NCI-H1105 (cell line): ENCODE results near the gene UBE2U.
"Not testable (repeated sequence)": the region's sequence is repeated elsewhere in the genome, so short reads cannot be mapped to it uniquely, and the experiment has no call there.

ENCODE experiments used
- DNase-seq: peaks from one replicate; lab custom pipeline; 2025; lab: John Stamatoyannopoulos, UW

UBE2U gene

DNA sequence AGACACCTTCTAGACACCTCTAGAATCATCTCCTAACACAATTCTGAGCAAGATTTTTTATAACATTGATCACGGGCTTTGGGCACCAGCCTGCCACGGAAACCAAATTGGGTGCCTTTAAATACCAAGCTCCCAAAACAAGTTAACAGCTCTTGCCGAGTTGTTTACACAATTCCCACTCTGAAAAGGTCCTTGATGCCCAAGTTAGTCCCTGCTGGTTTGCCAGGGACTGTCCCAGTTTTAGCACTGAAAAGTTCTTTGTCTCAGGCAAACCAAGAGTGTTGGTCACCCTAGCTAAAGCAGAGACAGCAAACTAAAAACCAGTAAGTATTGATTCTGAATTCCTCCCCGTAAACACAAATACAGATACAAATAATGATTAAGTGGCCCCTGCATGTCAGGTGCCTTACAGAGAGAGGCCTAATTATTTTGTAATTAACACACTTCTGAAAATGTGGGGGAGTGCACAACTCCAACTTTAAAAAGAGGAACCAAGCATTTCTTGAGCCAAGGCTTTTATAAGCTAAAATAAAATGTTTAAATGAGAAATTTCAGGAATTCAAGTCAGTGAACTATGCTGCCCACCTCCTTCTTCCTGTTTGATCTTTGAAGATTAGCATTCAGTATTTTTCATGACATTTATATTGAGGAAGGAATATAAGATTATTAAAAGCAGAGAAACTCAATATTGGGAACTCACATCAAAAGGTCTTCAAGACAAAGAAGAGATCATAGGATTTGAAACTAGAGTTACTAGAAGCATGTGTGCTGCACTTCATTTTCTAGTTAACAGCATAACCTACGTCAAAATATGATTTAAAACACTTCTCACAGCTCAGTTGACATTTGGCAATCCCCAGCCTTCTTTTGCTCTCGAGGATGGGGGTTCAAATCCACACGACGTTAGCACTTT is 9.0 kb upstream of the UBE2U start:
- no peak for DNase-seq

DNA sequence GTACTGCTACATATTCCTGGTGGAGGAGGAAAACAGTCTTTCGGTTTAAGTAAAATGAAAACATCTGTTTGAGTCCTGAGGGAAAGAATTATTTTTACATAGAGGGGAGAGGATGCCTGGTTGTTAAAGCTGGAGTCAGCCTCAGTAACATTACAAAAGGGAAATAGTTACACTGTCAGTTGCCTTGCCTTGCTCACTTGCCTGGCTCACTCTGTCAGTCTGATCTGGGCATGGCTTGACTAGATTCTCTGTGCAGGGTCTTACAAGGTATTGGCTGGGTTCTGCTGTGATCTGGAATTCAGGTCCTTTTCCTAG is 8.4 kb upstream of the UBE2U start:
- no peak for DNase-seq

DNA sequence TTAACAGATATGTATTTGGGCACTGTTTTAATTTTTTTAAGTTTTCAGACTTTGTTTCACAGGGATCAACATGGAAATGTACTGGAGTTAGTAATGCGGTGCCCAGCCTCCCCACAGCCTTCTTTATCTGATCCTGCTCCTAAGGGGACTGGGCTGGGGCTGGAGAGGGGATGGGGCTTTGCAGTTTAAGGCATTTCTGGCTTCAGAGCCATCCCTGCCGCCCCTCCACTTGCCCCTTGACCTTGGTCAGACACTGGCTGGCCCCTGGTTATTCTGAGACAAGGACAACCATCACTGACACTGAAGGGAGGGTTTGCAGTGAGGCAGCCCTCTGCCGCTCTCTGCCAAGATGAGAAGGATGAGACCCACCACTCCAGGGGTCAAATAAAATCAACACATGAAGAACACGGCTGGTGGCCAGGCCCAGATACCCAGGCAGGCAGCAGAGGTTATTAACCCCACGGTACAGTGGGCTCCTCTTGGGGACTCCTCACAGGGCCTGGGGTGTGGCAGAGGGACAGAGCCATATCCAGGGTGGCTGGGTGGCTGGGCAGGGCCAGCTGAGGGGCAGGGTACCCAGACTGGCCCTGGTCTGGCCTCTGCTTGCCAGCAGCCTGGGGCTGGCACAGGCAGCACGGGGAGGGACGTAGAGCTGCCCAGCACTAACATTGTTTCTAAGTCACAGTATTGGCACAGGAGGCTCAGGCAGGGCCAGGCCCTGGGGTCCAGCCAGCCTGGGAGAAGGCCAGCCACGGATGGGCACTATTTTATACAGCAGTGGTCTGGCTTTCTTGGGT is 7.2 kb upstream of the UBE2U start:
- no peak for DNase-seq

DNA sequence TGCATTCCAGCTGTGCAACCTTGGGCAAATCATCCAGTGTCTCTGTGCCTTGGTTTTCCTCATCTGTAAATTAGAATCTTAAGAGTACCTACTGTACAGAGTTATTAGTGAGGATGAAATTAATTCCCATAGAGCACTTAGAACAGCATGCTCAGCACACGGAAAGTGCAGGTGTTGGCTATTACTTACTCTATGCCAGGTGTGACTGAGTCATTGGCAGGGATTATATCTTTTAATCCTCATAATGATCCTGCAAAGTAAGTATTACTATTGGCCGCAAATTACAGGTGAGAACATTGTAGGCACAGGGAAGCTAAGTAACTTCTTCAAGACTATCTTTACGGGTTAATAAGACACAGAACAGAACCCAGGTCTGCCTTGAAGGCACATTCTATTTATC is 6.3 kb upstream of the UBE2U start:
- DNase-seq = no peak

DNA sequence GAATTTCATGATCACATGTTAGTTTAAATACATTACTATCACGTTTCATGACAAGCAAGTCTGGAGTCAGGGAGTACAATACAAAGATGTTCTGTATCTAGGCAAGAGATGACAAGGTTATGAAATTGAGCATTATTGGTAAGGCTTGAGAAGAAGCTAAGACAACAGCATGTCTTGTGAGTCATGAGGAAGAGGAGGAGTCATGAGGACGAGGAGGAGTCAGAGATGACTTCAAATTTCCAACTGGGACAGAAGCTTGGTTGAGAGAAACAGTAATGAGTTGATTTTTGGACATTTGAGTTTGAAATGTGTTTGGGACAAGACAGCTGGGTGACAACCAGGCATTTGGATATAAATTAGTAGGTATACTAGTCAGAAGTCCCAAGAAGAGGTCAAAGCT is 4.3 kb upstream of the UBE2U start:
- no peak for DNase-seq

DNA sequence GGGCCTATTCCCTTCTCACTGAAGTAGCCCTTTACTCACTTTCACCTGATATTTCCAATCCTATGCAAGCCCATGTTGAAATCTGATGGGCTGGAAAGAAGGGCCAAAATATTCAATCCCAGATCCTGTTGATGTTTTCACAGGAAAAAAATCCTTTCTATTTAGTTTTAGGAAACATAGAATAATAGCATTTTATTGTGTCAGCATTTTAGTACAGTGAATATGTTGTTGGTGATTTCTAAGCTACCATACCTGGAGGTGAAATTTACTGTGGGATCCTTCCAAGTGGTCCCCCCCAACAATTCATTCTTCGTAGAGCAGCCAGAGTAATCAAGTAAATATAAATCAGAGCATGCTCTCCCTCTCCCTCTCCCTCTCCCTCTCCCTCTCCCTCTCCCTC is 3.4 kb upstream of the UBE2U start:
- no peak for DNase-seq

DNA sequence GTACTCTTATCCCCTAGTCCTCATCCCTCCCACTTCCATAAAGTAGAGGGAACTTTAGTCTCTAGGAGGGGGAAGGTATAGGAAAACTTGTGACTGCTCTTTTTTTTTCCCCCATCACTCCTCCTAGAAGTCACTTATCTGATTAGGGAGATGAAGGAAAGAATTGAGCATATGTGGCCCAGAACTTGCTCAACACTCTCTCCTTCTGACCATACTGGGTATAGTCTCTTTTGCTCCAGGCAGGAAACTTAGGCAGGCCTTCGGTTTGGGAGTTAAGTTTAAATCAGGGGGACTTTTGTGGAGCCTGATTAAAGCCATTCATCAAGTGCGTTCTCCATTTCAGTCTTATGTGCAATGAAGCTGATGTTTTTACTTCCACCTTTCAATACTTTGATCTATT is 5.8 kb downstream of the UBE2U start:
- no peak for DNase-seq

DNA sequence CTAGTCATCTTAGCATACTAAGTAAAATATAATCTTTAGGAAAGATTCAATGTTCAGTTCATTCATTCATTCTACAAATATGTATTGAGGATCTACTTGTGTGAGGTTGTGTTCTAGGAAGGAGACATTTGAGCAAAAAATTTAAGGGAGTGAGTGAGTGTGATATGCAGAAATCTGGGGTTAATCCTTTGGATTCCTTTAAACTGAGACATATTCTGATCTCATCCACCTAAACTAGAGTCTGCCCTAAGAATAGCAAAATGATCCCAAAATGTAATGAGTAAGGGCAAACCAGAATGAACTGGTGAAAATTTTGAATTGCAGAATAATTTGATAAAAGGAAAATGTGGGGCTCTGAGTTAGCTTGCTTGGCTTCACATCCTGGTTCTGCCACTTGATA is 8.6 kb downstream of the UBE2U start:
- no peak for DNase-seq

DNA sequence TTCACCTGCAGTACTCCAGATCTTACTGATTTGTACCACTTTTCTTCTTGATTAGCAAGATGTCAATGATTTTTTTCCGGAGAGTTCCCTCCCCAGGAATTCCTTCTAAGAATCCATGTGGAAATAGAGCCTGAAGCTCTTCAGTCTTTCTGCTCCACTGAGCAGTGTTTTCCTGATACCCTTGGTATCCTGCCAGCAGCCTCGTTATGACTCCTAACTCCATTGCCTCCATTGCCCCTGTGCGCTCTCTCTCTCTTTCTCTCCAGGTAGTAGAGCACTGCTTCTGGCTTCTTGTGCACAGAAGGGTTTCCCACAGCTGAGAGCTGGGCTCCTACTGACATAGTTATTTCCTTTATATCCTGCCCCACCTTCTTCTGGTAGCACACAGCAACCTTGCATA is 12.2 kb downstream of the UBE2U start:
- peak; percentile 57 for DNase-seq

DNA sequence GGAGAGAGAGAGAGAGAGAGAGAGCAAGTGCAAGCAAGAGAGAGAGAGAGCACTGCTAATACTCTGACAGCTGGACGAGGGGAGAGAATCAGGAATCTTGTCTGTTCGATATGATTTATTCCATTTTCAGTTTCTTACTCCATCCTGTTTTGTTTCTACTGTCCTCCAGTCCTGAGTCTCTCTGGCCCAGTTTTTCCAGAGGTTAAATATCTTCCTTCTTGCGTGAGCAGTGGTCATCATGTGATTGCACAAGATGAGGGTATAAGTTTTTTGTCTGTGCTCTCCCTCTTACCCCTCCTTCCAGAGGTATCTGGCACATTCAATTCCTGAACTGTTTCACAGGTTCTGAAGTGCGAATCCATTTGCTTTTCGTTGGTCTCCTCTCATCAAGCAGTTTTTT is 16.8 kb downstream of the UBE2U start:
- no peak for DNase-seq

DNA sequence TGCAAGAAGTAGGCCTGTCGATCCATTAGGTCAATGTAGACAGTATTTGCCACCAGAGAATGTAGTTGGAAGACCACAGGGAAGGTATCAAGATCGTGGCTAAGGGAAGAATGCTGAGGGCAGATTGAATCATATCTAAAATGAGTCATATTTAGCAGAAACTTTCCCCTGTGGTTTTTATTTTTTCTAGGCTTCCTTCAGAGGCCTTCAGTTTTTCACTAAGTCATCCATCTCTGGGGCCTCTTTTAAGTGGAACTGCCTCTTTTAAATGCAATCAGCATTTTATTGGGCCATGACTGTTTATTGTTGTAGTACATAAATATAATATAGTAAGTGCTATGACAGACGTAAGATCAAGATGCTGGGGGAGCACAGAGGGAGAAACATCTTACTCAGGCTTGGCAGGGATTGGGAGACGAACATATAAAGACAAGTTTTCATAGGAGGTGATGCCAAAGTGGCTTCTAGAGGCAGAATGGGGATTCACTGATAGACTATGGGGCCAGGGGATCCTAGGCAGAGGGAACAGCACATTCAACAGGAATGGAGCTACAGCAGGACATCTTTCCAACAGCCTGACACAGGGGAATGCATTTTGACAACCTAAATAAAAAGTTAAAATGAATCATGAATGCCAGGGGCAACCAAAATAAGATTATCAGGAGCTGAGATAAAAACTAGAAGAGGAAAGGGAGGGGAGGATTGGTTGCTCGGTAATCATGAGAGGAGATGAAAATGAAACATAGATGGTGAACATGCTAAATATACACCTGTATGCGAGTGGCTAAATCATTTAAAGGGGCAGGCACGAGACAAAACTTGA is 20.1 kb downstream of the UBE2U start:
- DNase-seq = no peak

DNA sequence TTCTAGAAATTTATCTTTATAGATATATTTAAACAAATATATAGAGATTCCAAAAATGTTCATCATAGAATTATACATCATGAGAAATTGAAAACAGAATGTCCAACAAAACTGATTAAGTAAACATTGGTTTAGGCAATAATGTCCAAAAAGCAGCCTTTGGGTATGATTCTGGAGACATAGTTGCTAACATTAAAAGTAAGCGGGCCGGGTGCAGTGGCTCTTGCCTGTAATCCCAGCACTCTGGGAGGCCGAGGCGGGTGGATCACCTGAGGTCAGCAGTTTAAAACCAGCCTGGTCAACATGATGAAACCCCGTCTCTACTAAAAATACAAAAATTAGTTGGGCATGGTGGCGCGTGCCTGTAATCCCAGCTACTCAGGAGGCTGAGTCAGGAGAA is 20.8 kb downstream of the UBE2U start:
- DNase-seq = not testable (repeated sequence)

DNA sequence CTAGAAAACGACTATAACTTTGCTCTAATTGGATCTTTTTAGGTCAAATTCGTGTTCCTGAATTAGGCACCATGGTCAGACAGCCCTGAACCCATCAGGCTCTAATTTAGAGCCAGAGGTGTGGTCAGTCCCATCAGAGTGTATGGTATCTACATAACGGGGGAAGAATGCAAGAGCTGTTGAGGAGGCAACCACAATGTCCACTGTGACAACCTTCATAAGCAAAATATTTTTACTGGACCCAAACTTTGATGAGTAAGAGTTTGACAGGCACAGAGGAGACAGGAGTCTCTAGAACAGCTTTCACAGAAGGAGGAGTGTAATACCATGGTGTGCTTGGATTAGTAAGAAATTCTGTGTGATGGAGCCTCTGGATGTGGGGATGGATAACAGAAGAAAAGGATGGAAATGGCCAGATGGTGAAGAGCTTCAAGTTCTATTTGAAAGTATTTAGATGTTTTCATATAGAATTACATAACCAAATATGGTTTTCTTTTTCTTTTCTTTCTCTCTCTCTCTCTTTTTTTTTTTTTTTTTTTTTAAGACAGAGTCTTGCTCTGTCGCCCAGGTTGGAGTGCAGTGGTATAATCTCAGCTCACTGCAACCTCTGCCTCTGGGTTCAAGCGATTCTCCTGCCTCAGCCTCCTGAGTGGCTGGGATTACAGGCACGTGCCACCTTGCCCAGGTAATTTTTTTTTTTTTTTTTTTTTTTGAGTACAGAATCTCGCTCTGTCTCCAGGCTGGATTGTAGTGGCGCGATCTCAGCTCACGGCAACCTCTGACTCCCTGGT is 24.9 kb downstream of the UBE2U start:
- no peak for DNase-seq

DNA sequence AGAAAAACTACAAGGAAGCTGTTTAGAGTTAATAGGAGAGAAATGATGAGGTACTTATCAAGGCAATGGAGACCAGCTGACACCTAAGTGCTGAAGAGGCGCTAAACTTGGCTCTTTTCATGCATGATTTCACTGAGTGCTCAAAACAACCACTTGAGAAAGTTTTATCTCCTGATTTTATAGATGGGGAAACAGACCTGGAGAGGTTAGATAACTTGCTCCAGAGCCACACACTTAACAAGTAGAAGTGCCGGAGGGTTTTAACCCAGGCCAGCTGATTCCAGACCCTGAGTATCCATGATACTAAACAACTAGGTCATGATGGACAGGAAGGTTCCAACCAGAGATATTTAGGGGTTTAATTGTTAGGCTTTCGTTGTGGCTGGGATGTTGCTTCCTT is 25.9 kb downstream of the UBE2U start:
- DNase-seq = peak; percentile 40

DNA sequence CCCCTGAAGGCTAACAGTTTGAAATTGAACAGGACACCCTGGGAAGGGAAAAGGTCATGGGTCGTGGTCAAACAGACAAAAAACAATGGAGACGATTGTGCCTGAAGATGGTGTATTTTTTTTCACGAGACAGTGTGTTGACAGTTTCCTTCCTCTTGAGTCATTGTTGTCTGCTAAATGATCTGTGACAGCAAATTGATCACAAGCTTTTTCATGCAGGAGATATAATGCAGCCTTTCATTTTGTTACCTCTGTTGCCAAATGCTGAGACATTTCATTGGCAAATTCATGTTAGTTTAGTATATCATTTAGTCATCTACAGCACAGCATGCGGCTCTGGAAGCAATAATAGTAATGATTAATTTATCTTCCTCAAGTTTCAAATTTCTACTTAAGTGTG is 27.7 kb downstream of the UBE2U start:
- DNase-seq = no peak

DNA sequence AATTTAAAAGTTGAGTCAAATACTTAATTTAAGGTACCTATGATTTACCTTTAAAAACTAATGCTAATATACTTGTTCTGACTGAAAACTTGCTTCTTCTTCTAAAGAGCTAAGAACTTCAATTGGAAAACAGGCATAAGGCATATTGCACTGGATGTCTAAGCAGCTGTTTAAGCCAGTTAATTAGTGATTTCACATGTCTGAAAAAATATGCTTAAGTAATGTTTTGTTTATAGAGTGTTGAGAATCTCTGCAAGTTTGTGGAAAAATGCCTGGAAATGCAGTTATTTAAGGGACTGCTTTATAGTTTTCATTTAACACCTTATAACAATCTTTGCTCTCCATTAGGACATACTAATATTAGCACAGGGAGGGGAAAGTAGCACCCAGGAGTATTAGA is 28.2 kb downstream of the UBE2U start:
- no peak for DNase-seq

DNA sequence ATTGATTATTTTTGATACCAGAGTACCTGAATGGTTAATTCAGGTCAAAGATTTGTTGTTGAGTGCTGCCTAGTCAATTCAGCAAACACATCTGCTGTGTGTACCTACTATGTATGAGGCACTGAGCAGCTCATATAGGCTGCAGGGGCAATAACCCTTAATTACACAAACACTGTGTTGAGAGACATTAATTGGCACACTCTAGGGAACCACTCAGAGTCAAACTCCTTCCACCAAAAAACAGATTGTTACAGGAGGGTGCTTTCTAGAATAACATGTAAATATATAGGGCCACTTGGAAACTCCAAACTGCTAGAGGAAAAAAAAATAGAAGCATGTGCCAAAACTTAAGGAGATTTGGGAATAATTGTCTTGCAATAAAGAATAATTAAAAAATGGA is 31.3 kb downstream of the UBE2U start:
- peak; percentile 82 for DNase-seq

DNA sequence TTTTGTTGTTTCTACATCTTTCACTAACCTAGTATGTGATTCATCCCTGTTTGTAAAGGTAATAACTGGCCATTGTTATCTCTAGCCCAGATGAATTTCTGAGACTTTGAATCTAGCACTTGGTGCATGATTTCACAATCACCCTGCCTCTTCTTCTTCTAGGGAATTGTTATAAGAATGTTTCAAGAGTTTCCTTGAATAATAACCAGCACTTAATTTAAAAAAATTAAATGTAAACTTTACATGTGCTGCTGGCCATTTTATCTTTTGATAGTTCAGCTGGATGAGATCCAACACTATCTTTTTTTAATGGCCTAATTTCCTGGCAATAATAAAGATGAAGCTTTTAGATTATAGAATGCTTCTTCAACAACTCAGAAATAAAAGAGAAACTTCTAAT is 31.8 kb downstream of the UBE2U start:
- DNase-seq = no peak

DNA sequence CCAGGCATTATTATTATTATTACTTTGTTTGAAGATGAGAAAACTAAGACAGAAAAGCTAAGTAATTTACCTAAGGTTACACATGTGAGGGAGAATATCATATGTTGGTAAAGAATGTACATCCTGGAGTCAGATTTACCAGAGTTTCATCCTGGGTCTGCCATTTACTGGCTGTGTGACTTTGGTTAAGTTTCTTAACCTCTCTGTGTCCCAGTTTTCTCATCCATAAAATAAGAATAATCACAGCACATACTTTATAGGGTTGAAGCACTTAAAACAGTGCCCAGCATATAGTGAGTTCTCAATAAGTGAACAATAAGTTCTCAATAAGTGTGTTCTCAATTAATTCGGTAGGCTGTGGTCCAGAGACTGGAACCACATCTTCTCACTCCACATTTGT is 32.5 kb downstream of the UBE2U start:
- no peak for DNase-seq

DNA sequence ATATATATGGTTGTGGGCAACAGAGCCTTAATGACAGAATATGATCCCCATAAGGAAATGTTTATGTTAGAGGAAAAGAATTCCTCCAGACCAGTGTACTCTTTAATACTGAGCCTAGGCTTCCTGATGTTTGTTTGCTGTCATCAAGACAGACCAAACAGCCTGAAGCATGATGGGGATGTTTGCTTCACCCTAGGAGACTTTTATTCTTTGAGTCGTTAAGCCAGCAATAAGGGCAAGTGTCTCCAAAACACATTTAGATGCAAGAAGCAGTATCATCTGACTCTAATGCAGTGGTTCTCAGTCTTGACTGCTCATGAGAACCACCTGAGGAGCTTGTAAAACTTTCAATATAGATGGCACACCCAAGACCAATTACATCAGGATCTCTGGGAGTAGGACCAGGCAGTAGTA is 33.1 kb downstream of the UBE2U start:
- DNase-seq = no peak

DNA sequence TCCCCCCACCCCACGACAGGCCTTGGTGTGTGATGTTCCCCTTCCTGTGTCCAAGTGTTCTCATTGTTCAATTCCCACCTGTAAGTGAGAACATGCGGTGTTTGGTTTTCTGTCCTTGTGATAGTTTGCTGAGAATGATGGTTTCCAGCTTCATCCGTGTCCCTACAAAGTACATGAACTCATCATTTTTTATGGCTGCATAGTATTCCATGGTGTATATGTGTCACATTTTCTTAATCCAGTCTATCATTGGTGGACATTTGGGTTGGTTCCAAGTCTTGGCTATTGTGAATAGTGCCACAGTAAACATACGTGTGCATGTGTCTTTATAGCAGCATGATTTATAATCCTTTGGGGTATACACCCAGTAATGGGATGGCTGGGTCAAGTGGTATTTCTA is 36.1 kb downstream of the UBE2U start:
- not testable (repeated sequence) for DNase-seq

DNA sequence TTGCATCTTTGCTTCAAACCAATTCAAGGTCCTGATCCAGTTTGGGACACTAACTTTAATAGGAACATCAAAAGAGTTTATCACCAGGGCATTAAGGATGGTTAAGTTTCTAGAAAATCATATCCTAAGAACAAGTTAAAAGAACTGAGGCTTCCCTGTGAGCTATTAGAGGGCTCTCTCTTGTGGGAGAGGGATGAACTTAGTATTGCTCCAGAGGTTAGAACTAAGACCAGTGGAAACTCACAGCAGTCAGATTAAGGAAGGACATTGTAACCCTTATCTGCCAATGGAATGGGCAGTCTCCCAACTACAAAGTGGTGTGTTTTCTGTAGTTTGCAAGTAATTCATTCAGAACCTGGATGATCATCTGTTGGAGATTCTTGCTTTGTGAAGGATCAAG is 36.8 kb downstream of the UBE2U start:
- DNase-seq = no peak
